Measurements from ENCODE around the gene UVRAG. TPM values are rescaled to one million over a fixed set of nuclear protein-coding genes. Genes with fewer than 3 reads are reported as not detected.

The UVRAG gene
- total and polyA plus RNA-seq, 2 of the 4 experiments (the other 2 are of a cell fraction) = 5.6 to 10.9 TPM

DNA sequence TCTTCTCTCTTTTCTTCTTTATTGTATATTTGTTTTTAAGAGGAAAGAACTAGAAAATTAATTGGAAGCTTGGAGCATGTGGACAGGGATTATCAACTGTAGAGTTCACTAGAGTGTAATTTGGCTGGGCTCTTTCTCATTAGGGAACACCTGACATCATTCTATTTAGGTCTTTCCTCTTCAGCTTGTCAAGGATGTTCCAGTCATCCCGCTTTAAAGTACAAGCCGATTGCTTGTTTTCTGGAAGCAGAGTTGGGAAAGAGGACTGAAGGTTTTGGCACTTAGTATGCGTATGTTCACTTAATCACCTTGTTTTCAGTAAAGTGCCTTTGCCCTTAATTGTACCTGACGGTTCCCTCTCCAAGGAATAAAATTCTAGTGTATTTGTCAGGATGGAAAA, 279.7 kb downstream of the UVRAG start:
- H3K56ac ChIP-seq (ENCODE audit: extremely low read depth, insufficient read depth, low read length) = no peak overlapping the region
- H2BK5ac ChIP-seq (ENCODE audit: low read depth, low read length, poor library complexity, severe bottlenecking) = no peak overlapping the region
- H3K9ac ChIP-seq (ENCODE audit: low read depth, low read length) = no peak overlapping the region
- no peaks in the 10 kb centered on the region for H3K9me1 ChIP-seq (ENCODE audit: insufficient read depth, low read length)
- no peak overlapping the region for H2BK20ac ChIP-seq (ENCODE audit: low read depth, low read length)
- H3K4me3 ChIP-seq (ENCODE audit: insufficient read depth, low read depth, low read length) = no peak overlapping the region
- H3K27me3 ChIP-seq (ENCODE audit: control insufficient read depth, insufficient read depth, low read length) = no peaks in the 10 kb centered on the region
- DNase-seq = no peak
- in situ Hi-C loops (cut with MboI; ENCODE audit: low sequenced_read_pairs) = no loop called here
- no peak overlapping the region for H4K91ac ChIP-seq (ENCODE audit: insufficient read depth, low read depth, low read length)
- ChIA-PET POLR2A (ENCODE audit: unreplicated experiment) (no interaction called here), CTCF (no interaction called here)
- no peak overlapping the region for H3K27ac ChIP-seq (ENCODE audit: insufficient read depth, low read length)
- H2BK120ac ChIP-seq (ENCODE audit: low read depth, low read length) = no peak overlapping the region
- no peak overlapping the region for H4K8ac ChIP-seq (ENCODE audit: low read depth in 2 of 2, low read length in 2 of 2)
- no peak overlapping the region for H3K4ac ChIP-seq (ENCODE audit: low read depth, low read length)
- H3K79me1 ChIP-seq (ENCODE audit: low read depth in 1 of 2, low read length in 2 of 2) = no peaks in the 10 kb centered on the region
- WGBS, 2 experiments (ENCODE audit: extremely low coverage in 2 of 2, insufficient read length in 1 of 2) = no CpG with 5 or more reads among the region's 4 CpGs
- H3K4me2 ChIP-seq (ENCODE audit: low read depth, low read length) = no peak overlapping the region
- peaks cover 2% of the 10 kb centered on the region; the same call in 1 of the 2 replicates for H3K9me3 ChIP-seq (ENCODE audit: control insufficient read depth, insufficient read depth, low read length)
- no TSS peak for BruUV-seq (replicated peaks)
- H3K18ac ChIP-seq (ENCODE audit: low read depth, low read length) = no peak overlapping the region
- no peaks in the 10 kb centered on the region for H3K36me3 ChIP-seq (ENCODE audit: control insufficient read depth, insufficient read depth, low read length)
- no peak overlapping the region for H2BK15ac ChIP-seq (ENCODE audit: low read depth, low read length)
- H3K4me1 ChIP-seq (ENCODE audit: control insufficient read depth, insufficient read depth, low read length) = no peaks in the 10 kb centered on the region
- no peak overlapping the region for H2AK9ac ChIP-seq (replicated peaks; ENCODE audit: low read depth, low read length, poor library complexity)
- no peak overlapping the region for H4K5ac ChIP-seq (ENCODE audit: low read depth, low read length)
- H2AFZ ChIP-seq (replicated peaks; ENCODE audit: low read length, poor library complexity) = no peak overlapping the region
- TF ChIP-seq FOS (IDR thresholded peaks at IDR 0.05; ENCODE audit: low read depth, low read length) (no peak), RAD21 (IDR thresholded peaks at IDR 0.05; ENCODE audit: low read length) (no peak), POLR2A (IDR thresholded peaks at IDR 0.05; ENCODE audit: low read depth, low read length) (no peak)
- H3K14ac ChIP-seq (replicated peaks; ENCODE audit: low read depth, low read length) = no peak overlapping the region
- H3K23ac ChIP-seq (ENCODE audit: low read depth, low read length) = no peak overlapping the region
- H4K20me1 ChIP-seq (ENCODE audit: insufficient read depth, low read length) = no peaks in the 10 kb centered on the region
- no peak overlapping the region for H2AK5ac ChIP-seq (ENCODE audit: low read depth, low read length)
- dilution Hi-C loops (cut with HindIII; ENCODE audit: low sequenced_read_pairs, unreplicated experiment) = no loop called here
- intact Hi-C loops (cut with micrococcal nuclease) = no loop called here
- no peak for ATAC-seq (ENCODE audit: low read depth)

Data from IMR-90 (cell line).